ENCODE results near the gene RPL12. TPM values are rescaled to one million over a fixed set of nuclear protein-coding genes. Genes with fewer than 3 reads are reported as not detected.

Gene RPL12
- total RNA-seq, 1 experiment from 2014 or later: 4,429 TPM

- no peak overlapping the region for H3K27ac ChIP-seq
- no peak overlapping the region for H3K4me3 ChIP-seq
- no peak for DNase-seq
These were observed 35.5 kb downstream of the RPL12 start for GRCh38 chr9:127415657-127416056.

GRCh38 chr9:127415141-127415540 lies 36.1 kb downstream of the RPL12 start:
- Histone ChIP-seq H3K9me3 (replicated peaks) (no peaks in the 10 kb centered on the region), H3K27me3 (no peaks in the 10 kb centered on the region), H3K36me3 (no peaks in the 10 kb centered on the region), H3K4me3 (no peak overlapping the region), H3K27ac (no peak overlapping the region), H3K4me1 (peaks cover 6% of the 10 kb centered on the region)
- DNase-seq: no peak

More at GRCh38 chr9:127415657-127416056, 35.5 kb downstream of the RPL12 start:
- Histone ChIP-seq H3K4me1 (peaks cover 6% of the 10 kb centered on the region), H3K9me3 (replicated peaks) (no peaks in the 10 kb centered on the region), H3K36me3 (no peaks in the 10 kb centered on the region), H3K27me3 (no peaks in the 10 kb centered on the region)

GRCh38 chr9:127411122-127411521 lies 40.1 kb downstream of the RPL12 start:
- Histone ChIP-seq H3K4me1 (no peaks in the 10 kb centered on the region), H3K4me3 (no peak overlapping the region), H3K36me3 (no peaks in the 10 kb centered on the region), H3K9me3 (replicated peaks) (no peaks in the 10 kb centered on the region), H3K27me3 (no peaks in the 10 kb centered on the region), H3K27ac (no peak overlapping the region)
- DNase-seq: no peak

- Histone ChIP-seq H3K36me3 (no peaks in the 10 kb centered on the region), H3K4me3 (no peak overlapping the region), H3K27me3 (no peaks in the 10 kb centered on the region), H3K4me1 (no peaks in the 10 kb centered on the region), H3K9me3 (replicated peaks) (no peaks in the 10 kb centered on the region), H3K27ac (no peak overlapping the region)
- no peak for DNase-seq
These were observed 43.7 kb downstream of the RPL12 start for GRCh38 chr9:127407492-127407843.

GRCh38 chr9:127406799-127407491 lies 44.3 kb downstream of the RPL12 start:
- Histone ChIP-seq H3K27ac (no peak overlapping the region), H3K36me3 (no peaks in the 10 kb centered on the region), H3K4me3 (no peak overlapping the region), H3K4me1 (no peaks in the 10 kb centered on the region), H3K27me3 (no peaks in the 10 kb centered on the region), H3K9me3 (replicated peaks) (no peaks in the 10 kb centered on the region)
- DNase-seq: no peak

GRCh38 chr9:127405344-127406125 lies 45.7 kb downstream of the RPL12 start:
- H3K9me3 ChIP-seq (replicated peaks): no peaks in the 10 kb centered on the region
- no peak for DNase-seq
- H3K27ac ChIP-seq: no peak overlapping the region
- no peaks in the 10 kb centered on the region for H3K36me3 ChIP-seq
- H3K4me3 ChIP-seq: no peak overlapping the region
- H3K27me3 ChIP-seq: no peaks in the 10 kb centered on the region
- H3K4me1 ChIP-seq: no peaks in the 10 kb centered on the region

- Histone ChIP-seq H3K27me3 (no peaks in the 10 kb centered on the region), H3K4me1 (no peaks in the 10 kb centered on the region), H3K4me3 (no peak overlapping the region), H3K9me3 (replicated peaks) (no peaks in the 10 kb centered on the region), H3K36me3 (no peaks in the 10 kb centered on the region), H3K27ac (no peak overlapping the region)
- no peak for DNase-seq
These were observed 46.6 kb downstream of the RPL12 start for GRCh38 chr9:127404631-127405030.

GRCh38 chr9:127403507-127404192 lies 47.6 kb downstream of the RPL12 start:
- Histone ChIP-seq H3K27ac (no peak overlapping the region), H3K4me1 (peaks cover 2% of the 10 kb centered on the region), H3K27me3 (no peaks in the 10 kb centered on the region), H3K36me3 (no peaks in the 10 kb centered on the region), H3K4me3 (no peak overlapping the region), H3K9me3 (replicated peaks) (no peaks in the 10 kb centered on the region)
- DNase-seq: no peak

GRCh38 chr9:127402401-127403090 lies 48.7 kb downstream of the RPL12 start:
- Histone ChIP-seq H3K4me3 (no peak overlapping the region), H3K9me3 (replicated peaks) (no peaks in the 10 kb centered on the region), H3K27ac (no peak overlapping the region), H3K36me3 (no peaks in the 10 kb centered on the region), H3K4me1 (peaks cover 7% of the 10 kb centered on the region), H3K27me3 (no peaks in the 10 kb centered on the region)
- no peak for DNase-seq

- H3K27me3 ChIP-seq: no peaks in the 10 kb centered on the region
- H3K9me3 ChIP-seq (replicated peaks): no peaks in the 10 kb centered on the region
- H3K4me1 ChIP-seq: peaks cover 13% of the 10 kb centered on the region
- H3K4me3 ChIP-seq: no peak overlapping the region
- no peak for DNase-seq
- no peak overlapping the region for H3K27ac ChIP-seq
- no peaks in the 10 kb centered on the region for H3K36me3 ChIP-seq
These were observed 51.4 kb downstream of the RPL12 start for GRCh38 chr9:127399736-127400269.

GRCh38 chr9:127398715-127399400 lies 52.3 kb downstream of the RPL12 start:
- Histone ChIP-seq H3K4me1 (peaks cover 13% of the 10 kb centered on the region), H3K27me3 (no peaks in the 10 kb centered on the region), H3K4me3 (no peak overlapping the region), H3K27ac (no peak overlapping the region), H3K36me3 (no peaks in the 10 kb centered on the region), H3K9me3 (replicated peaks) (no peaks in the 10 kb centered on the region)
- DNase-seq: no peak

GRCh38 chr9:127398275-127398647 lies 52.9 kb downstream of the RPL12 start:
- Histone ChIP-seq H3K4me3 (peak overlapping the region; percentile 81), H3K27ac (no peak overlapping the region), H3K27me3 (no peaks in the 10 kb centered on the region), H3K4me1 (peaks cover 13% of the 10 kb centered on the region), H3K36me3 (no peaks in the 10 kb centered on the region), H3K9me3 (replicated peaks) (no peaks in the 10 kb centered on the region)
- DNase-seq: no peak
